Melanocyte of skin (primary cell): Measurements from ENCODE around the gene IRS4. TPM values are rescaled to one million over a fixed set of nuclear protein-coding genes. Genes with fewer than 3 reads are reported as not detected.

Experiments
- total RNA-seq, 2 donors: library from RNA; depleted of rRNA; stranded (reverse); fragments of >200 nt; gene quantifications; 2 replicates each; pipeline ENCODE4 v1.2.3, GENCODE V29; 2012

Gene IRS4
- under 1 TPM; under 0.01 to 0.34 TPM for total RNA-seq

DNA sequence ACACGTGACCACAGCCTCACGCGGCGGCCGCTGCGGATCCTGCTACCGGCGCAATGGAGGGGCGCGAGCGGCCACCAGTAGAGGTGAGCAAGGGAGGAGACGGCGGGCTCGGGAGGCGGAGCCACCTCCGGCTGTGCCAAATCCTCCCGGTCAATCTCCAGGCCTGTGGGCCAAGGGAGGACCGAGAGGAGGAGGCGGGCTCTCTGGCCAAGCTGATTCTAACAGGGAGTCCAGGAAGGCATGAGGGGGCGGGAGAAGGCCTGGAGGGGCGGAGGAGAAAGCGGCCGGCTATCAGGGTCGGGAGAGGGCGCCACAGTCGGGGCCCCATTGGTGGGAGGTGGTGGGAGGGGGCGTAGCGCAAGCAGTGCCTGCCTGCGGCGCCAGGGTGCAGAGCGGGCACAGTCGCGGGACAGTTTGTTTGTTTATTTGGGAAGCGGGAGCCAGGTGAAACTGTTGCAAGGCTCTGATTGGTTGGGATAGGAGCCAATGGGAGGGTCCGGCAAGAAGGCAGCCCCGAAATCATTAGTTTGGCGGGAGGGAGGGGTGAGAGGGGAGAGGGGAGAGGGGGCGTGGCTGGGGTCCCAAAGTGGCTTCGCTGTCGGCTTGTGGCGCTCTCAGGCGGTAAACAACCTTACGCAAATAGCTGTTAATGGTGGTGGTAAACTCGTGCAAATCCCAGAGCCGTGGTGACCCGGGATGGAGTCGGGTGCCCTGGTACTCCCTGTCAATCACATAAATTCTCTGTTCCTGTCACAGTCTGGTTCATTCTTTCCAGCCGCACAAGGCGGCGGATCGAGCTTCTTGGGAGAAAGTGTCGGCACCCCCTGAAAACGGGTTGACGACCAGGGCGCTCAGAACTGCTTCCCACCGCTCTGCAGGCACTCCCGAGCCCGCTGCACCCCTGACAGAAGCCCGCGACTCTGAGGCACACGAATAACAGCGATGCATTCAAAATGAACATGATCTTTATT, at the start of gene IRS4:
TSS of gene IRS4 (minus strand) at position 55 of the 971 bp plus-strand sequence.

